ENCODE results near the gene PITPNC1.
"Not testable (repeated sequence)": the region's sequence is repeated elsewhere in the genome, so short reads cannot be mapped to it uniquely, and the experiment has no call there.

PITPNC1 gene

GRCh38 chr17:67702861-67703260 is 325.8 kb downstream of the PITPNC1 start:
- DNase-seq: not testable (repeated sequence)

DNA sequence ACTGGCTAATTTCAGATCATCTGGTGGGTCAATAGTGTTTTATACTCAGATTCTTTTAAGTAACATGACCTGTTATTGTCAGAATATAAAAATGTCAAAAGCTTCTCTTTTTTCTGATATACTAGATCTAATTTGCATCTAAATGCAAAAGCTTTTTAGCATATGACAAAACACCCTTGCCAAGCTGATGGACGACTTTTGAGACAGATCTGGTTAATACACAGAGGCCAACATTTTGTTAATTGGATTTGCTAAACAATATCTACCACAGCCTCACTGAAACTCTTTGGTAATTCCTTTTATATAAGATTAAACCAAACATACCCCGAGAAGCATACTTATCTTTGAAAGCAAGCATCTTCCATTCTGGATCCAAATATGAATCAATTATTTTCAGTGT is 330.4 kb downstream of the PITPNC1 start:
- DNase-seq: no peak

GRCh38 chr17:67708378-67708777 is 331.3 kb downstream of the PITPNC1 start:
- no peak for DNase-seq

GRCh38 chr17:67711916-67712315 is 334.8 kb downstream of the PITPNC1 start:
- DNase-seq: no peak

DNA sequence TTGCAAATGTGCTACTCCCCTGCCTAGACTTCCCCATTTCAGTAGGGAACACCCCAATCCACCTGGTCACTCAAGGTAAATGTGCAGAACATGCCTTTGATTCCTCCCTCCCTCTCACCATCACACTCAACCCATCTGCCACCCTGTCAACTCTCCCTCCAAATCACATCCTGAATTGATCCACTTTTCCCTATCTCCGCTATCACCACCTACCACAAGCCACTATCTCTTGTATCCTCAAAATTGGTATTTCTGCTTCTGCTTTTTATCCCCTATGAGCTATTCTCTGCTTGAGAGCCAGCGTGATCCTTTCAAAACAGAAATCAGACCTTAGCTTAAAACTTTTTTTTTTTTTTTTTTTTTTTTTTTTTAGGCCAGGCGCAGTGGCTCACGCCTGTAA is 335.3 kb downstream of the PITPNC1 start:
- DNase-seq: no peak

DNA sequence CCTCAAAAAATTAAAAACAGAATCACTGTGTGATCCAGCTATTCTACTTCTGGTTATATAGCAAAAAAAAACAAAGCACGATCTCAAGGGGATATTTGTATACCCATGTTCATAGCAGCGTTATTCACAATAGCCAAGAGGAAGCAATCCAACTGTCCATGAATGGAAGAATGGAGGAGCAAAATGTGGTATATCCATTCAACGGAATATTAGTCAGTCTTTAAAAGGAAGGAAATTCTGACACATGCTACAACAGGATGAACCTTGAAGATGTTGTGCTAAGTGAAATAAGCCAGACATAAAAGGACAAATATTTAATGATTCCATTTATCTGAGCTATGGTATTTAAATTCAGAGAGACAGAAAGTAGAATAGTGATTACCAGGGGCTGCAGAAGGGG is 336.1 kb downstream of the PITPNC1 start:
- DNase-seq: no peak

DNA sequence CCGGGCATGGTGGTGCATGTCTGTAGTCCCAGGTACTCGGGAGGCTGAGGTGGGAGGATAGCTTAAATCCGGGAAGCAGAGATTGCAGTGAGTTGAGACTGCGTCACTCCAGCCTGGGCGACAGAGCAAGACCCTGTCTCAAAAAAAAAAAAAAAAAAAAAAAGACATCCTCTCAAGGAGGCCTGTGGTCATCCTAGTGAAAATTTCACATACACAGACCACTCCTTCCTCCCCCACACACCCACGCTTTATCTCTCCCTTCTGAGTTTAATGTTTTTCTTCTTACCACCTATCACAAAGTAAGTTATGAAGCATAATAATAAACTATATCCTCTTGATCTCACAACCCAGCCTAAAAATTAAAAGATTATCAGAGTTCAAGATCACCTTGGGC is 339.3 kb downstream of the PITPNC1 start:
- DNase-seq: no peak

- DNase-seq: no peak
These were observed 340.1 kb downstream of the PITPNC1 start for GRCh38 chr17:67717192-67717623.

DNA sequence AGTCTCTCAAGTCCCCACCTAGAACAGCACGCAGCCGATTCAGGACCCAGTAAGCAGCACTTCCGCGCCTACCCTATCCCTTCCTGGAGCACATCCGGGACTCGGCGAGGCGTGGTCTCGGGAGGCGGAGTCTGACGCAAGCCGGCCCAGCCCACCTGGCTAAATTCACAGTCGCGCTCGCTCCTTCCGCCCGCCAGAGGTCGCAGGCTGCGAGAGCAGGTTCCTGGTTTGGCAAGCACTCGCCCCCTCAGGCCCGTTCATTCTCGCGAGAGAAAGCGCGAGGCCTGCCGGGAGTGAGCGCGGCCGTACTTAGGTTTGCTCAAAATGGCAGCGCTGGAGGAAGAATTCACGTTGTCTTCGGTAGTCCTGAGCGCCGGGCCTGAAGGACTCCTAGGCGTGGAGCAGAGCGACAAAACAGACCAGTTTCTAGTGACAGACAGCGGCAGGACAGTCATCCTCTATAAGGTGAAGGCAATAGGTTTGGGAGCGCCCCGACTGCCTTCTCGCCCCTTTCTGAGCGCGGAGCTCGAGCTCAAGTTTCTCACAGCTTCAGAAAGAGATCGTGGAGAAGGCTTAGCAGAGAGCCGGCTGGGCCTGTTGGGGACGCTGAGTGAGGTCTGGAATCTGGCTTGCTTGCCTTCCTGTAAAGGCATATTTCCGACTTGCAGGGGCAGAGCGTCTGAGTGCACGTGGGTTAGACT is 340.7 kb downstream of the PITPNC1 start, which contains the start of gene NOL11:
Gene NOL11 (plus strand): TSS at position 313 of the 701 bp plus-strand sequence. CDS start 12 bp downstream, at position 325.
- DNase-seq: peak; percentile 100

- DNase-seq: peak; percentile 58
These were observed 341.4 kb downstream of the PITPNC1 start for GRCh38 chr17:67718325-67718941.

GRCh38 chr17:67725373-67725791 is 348.3 kb downstream of the PITPNC1 start:
- DNase-seq: peak; percentile 39

DNA sequence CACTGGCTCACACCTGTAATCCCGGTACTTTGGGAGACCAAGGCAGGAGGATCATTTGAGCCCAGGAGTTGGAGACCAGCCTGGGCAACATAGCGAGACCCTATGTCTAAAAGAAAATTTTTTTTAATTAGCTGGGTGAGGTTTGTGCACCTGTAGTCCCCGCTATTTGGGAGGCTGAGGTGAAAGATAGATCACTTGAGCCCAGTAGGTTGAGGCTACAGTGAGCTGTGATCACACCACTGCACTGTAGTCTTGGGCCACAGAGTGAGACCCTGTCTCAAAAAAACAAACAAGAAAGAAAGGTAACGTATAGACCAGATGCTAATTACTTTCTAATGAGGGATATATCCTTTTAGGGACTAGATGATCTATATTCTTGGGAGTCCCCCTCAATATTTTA is 348.7 kb downstream of the PITPNC1 start:
- DNase-seq: peak; percentile 1

- DNase-seq: not testable (repeated sequence)
These were observed 350.3 kb downstream of the PITPNC1 start for GRCh38 chr17:67727152-67728039.

DNA sequence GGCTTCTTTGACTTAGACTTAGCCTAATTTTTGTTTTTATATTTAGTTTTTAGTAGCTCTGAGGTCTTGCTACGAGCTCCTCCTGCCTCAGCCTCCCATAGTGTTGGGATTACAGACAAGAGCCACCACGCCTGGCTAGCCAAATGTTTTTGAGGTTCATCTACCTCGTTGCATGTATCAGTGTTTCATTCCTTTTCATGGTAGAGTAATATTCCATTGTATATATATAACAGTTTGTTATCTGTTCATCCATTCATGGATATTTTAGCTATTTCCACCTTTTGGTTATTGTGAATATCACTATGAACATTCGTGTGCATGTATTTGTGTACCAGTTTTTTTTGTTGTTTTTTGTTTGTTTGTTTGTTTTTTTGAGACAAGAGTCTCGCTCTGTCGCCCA is 352.8 kb downstream of the PITPNC1 start:
- no peak for DNase-seq

DNA sequence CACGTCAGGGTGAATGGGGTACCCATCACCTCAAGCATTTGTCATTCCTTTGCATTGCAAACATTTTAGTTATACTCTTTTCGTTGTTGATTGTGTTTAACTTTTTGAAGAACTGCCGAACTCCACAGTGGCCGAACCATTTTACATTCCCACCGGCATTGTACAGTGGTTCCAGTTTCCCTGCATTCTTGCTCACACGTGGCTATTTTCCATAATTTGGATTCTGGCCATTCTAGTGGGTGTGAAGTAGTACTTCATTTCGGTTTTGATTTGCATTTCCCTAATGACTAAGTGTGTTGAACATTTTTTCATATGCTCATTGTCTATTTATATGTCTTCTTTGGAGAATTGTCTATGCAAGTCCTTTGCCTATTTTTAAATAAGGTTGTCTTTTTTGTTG is 353.6 kb downstream of the PITPNC1 start:
- no peak for DNase-seq

- no peak for DNase-seq
These were observed 356.4 kb downstream of the PITPNC1 start for GRCh38 chr17:67733449-67733848.

DNA sequence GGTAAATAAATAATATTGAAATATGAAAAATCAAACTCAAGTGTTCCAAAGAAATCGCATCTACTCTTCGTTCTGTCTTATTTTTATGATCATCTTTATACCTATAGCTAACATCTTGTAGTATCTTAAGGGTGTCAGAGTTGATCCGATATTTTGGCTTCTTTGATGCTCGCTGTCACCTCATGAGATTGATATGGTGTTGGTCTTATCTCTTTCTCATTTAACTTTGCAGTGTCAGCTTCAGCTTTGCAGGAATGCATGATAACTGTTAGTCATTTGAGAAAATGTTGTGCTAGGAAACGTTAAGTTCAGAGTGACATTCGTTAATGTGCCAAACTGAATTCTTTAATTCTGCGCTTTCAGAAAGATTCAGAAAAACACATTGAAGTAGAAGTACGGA is 360.1 kb downstream of the PITPNC1 start:
- DNase-seq: no peak

DNA sequence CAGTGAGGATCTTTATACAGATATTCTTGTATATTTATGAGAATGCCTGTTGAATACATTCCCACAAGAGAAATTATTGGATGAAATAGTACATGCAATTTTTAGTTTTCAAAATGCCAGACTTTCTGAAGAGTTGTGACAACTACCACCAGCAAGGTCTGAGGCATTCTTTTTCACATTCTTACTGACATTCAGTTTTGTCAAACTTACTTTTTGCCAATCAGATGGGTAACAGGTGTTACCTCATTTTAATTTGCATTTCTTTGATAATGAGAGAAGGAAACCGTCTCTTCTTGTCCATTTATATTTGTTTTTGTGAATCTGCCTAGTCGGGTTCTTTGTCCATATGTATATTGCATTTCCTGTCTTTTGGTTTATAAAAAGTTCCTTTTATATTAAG is 364.9 kb downstream of the PITPNC1 start:
- DNase-seq: no peak

Measured in CD4-positive, alpha-beta T cell treated with Interleukin-10 for 1 hour (primary cell).